ENCODE measurements around the gene KLHL22.
"Not testable (repeated sequence)": the region's sequence is repeated elsewhere in the genome, so short reads cannot be mapped to it uniquely, and the experiment has no call there.

Gene KLHL22

DNA sequence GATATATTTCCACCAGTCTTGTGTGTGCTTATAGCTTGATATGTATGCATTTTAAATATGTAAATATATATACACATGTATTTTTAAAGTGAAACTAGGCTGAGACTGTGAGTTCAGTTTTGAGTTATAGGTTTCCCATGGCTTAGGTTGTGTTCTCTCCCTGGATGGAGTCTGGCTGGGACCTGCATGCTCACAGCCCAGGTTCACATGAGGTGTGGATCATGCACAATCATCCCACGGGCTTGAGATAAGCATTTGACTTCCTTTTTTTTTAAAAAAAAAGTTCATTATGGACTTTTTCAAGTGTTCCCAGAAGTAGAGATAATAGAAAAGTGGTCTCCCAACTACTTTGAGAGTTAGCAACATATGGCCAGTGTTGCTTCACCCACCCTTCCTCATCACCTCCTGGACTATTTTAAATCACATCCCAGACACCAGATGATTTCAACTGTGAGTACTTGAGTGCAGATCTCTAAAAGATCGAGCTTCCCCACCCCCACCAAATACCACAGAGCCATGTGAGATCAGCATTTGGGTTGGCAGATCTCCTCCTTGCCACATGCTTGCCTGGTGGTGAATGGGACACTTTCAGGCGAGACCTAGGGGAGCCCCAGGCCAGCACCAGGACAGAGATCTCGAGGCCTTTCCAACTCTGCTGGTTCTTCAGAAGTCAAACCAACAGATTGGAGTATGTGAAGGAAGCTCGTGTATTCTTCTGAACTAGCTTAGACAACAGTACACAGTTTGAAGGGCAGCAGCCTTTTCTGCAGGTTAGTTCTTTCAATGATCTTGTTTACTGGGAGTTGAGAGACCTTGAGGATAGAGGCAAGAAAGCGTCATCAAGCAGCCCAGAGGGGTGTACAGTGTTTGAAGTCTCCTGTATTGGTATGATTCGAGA lies 27.7 kb upstream of the KLHL22 start:
- DNase-seq, result peak; percentile 76

DNA sequence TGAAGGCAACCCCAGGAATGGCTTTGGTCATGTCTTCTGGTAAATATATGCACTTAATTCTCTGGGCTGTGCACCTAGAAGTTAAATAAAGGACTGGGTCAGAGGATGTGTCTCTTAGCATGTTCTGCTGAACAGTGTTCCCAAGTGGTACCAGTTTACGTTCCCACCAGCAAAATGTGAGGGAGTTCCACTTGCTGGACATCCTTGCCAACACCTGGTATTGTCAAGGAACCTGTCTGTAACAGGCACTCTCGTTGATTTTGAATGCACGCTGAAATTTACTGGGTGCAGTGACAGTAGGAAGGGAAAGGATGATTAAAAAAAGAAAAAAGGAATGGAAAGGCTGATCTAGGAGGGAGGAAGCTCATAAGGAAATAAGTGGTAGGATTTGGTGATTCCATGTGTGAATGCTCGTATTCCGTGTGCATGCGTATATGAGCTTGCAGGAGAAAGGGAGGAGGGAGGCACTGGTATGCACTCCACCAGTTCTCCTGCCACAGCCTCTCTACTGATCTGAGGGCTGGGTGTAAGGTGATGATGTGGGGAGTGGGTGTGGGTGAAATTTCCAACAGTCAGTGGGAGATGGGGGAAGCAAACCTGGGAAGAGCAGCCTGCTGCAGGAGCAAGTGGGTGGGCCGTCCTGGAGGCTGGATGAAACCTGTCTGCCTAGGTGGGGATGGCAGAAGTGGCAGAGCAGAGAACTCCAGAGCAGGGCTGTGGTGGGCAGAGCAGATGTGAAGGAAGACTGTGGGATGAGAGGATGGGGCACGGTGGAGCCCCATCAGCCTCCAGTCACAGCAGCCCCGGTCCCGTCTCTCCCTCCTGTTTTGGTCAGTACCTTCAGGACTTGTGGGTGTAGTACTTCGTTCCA lies 26.8 kb upstream of the KLHL22 start:
- DNase-seq, result no peak

DNA sequence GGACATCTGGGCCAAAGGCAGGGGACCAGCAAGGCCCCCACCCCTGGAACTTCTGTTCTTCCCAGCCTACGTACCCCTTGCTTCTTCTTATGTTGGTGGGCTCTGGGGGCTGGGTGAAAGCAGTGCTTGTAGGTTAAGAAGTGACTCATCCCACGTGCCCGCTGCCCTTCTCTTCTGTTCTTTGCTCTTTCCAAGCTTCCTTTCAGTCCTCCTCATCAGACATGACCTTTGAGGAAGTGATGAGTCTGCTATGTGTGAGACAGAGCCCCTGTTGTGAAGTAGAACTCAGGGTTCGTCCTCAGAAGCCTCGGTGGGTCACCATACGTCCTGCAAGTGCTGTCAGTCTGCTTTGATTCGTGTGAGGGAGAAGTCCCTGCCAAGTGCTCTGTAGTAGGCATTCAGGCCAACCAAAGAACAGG lies 24.5 kb upstream of the KLHL22 start:
- no peak for DNase-seq

DNA sequence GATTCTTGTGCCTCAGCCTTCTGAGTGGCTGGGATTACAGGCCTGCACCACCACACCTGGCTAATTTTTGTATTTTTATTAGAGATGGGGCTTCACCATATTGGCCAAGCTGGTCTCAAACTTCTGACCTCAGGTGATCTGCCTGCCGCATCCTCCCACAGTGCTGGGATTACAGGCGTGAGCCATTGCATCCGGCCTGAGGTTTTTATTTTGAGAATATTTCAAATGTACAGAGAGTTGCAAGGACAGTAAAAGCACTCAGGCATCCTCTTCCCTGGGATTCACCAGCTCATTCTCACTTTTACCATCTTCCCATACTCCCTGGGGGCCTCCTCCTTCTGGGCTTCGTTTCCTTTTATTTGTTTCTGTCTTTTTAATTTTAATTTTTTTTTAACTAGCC lies 24.0 kb upstream of the KLHL22 start:
- no peak for DNase-seq

DNA sequence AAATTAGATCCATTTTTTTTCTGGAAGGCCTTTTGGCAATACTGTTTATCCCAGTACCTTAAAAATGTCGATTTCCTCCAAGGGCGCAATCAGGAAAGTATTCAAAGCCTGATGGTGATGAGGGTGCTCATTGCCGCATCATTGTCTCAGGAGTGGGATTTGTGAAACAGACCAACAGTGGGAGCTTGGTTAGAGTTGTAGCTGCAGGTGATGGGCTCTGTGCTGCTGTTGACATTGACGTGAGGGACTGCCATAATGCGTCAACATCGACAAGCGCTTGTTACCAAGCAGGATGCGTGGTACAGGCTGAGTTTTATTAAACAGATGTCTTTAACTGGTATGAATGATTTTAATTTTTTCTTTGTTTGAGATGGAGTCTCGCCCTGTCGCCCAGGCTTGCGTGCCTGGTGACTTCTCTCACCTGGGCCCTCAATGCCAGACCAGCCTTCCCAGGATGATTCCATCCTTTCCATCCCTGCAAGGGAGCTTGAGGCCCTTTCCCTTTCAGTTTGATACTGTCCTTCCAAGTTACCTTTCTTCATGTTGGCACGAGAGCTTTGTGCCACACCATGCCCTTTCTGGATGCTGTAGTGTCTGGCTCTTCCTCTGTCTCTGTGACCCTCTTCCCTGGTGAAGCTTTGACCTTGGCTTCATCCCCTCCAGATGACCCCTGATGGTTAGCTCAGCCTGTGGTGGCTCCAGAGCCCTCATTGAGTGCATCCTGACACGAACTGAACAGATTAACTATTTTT lies 22.4 kb upstream of the KLHL22 start:
- no peak for DNase-seq

DNA sequence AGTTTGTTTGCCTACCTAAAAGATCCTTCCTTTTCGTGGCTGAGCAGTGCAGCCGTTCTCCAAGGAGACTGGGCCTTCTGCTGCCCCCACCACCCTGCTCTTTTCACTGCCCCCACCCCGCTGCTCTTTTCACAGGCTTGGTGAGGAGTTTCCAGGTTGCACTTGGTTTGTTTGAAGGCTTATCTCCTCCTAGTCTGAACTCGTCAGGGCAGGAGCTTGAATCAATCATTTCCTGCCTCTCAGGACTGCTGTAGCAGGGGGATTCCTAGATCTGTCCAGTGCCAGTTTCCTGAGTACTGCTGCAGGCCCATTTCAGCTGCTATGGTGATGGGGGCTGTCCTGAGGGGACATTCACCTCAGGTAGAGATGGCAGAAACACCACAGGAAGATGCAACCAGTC lies 21.8 kb upstream of the KLHL22 start:
- DNase-seq, result no peak

DNA sequence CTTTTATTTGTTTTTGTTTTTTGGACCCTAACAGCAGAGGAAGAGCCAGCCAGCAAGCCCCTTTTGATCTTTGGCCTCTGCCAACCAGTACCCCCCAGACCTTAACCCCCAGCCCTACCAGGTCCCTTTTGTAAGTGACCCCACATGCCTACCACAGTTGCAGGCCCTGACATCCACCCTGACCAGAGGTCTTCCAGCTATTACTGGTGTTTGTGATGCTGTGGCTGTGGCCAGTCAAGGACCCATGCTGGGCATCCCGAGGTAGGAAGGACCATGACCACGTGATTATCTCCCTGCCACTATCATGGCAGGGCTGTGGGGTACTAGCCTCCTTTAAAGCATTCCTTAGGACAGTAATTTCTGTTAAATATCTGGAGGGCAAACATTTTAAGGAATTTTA lies 20.8 kb upstream of the KLHL22 start:
- DNase-seq, result no peak

DNA sequence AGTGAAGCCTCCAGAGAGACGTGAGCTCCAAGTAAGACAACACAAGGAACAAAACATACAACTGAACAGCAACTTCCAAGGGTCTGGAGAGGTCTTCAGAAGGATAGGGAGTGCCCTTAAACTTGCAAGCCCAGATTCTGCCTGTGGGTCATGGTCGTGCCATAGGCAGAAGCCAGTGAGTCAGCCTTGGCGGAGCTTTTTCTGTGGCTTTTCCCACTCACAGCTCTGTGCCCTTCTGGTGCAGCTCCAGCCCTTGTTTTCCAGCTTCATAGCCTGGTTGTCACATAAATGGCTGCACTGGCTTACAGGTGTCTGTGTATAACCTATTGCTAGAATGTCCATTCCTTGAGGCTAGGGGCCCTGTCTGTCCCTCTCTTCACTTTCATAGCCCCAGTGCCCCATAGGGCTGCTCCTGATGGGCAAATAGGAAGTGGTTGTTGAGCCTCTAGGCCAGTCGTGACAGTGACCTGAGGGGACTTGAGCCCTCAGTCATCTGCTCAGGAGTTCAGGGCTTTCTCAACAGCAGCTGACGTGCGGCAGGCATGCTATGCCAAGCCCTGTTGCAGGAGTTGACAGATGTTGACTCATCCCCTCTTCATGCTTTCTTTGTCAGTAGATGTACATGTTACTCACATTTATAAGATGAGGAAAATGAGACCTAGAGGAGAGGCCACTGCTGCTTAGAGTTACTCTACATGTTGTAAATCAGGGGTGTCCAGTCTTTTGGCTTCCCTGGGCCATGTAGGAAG lies 19.2 kb upstream of the KLHL22 start:
- DNase-seq, result no peak

DNA sequence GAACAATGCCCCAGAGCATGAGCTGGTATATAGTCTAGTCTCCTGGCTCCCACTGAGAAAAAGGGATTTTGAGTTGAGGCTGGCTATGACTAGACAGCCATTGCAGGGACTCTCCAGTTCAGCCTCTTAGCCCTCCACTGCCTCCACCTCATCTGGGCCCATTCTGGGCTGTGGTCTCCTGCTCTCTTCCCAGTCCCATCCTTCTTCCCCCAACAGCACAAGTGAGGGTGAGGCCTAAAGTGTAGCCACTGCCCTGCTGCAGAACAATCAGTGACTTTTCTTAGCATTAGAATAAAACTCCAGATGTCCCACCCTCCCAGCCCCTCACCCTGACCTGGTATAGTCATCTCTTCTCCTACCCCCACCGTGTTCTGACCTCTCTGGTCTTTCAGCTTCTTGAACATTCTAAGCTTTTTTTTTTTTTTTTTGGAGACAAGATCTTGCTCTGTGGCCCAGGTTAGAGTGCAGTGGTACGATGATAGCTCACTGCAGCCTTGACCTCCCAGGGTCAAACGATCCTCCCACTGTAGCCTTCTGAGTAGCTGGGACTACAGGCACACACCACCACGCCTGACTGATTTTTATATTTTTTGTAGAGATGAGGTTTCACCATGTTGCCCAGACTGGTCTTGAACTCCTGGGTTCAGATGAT lies 16.1 kb upstream of the KLHL22 start:
- no peak for DNase-seq

DNA sequence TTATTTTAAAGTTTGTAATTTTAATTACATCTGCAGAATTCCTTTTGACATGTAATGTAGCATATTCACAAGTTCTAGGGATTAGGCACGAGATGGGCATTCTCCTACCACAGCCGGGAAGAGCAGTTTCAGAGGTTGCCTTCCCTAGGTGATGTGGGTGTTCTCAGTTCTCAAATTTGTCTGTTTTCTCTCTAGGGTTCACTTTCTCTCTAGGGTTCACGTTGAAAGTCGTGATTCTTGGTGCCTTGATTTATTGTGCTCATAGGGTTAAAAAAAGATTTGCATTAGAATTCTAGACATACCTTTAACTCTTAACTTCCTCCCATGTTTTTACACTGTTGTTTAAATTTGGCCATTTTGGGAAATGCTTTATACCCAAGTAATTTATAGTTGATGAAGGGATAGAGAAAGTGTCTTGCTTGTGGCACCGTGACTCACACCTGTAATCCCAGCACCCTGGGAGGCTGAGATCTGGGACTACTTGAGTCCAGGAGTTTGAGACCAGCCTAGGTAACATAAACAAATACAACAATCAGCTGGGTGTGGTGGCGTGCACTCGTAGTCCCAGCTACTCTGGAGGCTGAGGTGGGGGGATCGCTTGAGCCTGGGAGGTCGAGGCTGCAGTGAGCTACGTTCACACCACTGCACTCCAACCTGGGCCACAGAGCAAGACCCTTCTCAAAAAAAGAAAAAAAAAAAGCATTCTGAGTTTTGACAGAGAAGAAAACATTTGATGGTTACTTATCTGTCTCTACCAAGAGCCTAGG lies 15.4 kb upstream of the KLHL22 start:
- DNase-seq, result no peak

DNA sequence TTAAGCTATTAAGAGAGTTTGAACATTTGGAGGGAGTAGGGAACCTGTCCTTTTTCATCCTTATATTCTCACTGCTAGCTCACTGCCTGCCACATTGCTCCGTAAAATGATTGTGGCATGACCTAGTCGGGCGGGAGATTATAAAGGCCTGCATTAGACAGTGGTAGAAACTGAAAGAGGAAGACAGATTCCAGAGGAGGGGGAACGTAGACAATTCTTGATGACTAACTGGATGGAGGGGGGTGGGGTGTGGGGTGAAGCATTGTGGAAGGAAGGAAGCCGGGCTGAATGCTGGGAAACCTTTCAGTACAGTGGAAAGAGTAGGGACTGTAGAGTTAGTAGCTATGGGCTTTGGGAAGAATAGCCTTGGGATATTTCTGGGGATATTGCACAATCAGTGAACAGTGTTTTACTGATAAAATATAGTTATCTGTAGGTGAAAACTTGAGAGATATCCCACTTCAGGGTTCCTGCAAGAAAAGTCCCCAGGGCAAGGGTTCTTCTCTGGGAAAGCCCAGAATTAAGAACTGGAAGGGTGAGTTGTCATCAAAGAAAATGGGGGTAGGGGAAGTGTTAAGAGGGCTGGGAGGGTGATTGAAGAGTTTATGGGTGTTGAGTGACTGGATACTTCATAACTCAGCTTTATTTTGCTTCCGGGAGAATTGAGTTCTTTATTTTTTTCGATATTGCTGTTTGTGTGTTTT lies 13.9 kb upstream of the KLHL22 start:
- peak; percentile 82 for DNase-seq

DNA sequence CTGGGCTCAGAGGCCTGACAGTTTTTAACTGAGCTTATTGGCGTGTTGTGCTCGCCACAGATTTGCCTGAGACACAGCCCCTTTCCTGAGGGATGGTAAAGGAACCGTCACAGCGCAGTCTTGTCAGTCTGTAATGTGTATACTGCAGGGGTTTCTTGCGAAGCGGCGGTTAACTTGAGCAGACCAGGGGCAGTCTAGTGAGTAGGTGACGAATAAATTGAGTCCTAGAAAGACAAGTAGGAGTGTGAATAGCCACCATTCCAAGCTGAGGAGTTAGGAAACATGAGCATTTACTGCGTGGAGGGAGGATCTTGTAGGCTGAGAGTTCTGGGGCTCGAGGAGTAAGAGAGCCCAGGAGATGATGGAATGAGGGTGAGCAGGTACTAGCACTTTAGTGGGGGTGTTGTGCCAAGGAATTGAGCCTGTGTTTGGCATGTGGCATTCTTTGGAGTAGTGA lies 13.2 kb upstream of the KLHL22 start:
- no peak for DNase-seq

DNA sequence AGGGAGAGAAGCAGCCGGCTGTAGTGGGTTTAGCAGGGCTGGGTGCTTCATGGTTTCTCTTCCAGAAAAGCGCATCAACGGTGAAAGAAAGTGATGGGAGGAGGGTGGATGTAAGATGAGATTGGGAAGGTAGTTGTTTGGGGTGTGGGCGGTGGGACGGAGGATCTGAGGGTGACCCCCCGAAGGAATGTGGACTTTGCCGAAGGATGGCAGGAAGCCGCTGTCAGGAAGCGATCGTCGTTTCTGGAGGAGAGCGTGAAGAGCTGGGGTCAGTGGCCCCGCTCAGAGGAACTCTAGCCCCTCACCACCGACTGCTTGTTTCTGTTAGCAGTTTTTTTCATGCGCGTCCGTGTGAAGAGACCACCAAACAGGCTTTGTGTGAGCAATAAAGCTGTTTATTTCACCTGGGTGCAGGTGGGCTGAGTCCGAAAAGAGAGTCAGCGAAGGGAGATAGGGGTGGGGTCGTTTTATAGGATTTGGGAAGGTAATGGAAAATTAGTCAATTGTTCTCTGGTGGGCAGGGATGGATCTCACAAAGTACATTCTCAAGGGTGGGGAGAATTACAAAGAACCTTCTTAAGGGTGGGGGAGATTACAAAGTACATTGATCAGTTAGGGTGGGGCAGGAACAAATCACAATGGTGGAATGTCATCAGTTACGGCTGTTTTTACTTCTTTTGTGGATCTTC lies 12.6 kb upstream of the KLHL22 start:
- DNase-seq, result not testable (repeated sequence)

DNA sequence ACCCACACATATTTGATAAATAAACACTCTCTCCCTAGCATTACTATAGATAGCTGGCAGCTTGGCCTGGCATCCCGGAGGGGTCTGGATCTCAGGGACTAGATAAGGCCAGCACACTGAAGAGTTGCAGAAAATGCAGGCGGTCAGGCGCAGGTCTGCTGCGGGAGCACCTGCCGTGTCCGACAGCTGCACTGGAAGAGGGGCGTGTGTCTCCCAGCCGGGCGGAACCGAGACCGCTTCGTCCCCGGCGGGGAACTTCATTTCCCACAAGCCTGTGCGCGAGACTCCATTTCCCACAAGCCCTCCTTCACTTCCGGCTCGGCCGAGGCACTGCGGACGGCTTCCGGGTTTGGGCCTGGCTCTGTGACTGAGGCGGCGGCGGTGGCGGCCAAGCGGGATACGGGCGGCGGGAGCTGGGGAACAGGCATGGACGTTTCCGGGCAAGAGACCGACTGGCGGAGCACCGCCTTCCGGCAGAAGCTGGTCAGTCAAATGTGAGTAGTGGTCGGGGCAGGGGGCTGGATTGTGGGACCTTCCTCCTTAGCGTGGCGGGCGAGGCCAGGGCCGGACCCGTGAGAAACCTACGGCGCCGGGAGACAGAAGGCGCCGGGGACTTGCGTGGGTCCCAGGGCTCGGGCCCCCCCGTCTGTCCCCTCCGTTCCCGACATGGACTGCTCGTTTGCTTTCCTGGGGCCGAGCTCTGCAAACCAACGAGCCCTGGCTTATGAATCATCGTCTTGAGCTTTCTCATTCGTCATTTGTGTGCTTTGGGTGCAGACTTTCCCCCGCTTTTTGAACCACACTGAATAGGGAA lies 11.9 kb upstream of the KLHL22 start, which contains the start of gene MED15:
Gene MED15, plus strand, starts transcription at position 358 of the 814 bp plus-strand sequence. Its CDS starts 69 bp downstream, at position 427.
- DNase-seq, result peak; percentile 96

DNA sequence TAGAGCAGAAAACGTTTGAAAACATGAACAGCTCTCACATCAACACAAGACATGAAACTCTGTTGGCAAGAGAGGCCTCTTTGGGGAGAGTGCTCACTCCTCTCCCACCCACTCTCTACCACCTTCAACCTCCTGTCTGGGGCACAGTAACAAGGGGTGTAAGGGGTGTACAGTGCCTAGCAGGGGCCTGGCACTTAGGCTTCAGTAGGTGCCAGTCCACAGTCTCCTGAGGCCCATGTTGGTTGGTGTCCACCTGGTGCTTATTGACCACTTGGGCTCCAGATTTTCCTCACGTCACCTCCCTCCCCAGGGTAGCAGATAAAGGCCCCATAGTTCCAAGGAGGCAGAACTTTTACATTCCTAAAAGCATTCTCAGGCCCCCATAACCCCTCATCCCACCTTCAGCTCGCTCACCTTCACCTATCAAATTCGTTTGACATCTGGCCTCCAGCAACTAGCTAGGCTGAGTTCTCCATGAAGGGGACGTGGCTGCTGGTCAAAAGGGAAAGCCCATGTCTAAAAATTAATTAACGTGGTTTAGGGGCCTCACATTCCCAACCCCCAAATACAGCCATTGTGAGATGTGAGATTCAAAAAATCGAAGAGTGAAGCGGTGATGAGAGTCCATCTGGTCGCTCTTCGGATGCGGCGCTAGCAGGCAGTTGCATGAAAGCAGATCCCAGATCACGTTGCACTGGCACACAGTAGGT lies 11.1 kb upstream of the KLHL22 start:
- no peak for DNase-seq

DNA sequence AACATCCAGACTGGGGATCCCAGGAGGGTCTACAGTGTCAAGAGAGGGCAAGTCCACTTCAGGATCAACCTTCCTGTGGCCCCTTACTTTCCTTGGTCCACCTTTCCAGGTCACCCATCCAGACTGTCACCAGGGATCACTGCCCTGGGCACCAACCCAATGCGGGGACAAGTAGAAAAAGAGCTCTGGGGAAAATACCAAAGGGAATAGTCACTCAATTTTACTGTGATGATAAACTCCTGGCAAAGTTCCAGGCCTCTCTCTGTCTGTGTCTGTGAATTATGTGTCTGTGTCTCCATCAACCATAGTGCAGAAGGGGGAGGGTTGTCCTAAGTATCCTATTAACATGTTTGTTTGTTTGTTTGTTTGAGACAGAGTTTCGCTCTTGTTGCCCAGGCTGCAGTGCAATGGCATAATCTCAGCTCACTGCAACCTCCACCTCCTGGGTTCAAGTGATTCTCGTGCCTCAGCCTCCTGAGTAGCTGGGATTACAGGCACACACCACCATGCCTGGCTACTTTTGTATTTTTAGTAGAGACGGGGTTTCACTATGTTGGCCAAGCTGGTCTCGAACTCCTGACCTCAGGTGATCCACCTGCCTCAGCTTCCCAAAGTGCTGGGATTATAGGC lies 8.8 kb upstream of the KLHL22 start:
- DNase-seq, result peak; percentile 37

DNA sequence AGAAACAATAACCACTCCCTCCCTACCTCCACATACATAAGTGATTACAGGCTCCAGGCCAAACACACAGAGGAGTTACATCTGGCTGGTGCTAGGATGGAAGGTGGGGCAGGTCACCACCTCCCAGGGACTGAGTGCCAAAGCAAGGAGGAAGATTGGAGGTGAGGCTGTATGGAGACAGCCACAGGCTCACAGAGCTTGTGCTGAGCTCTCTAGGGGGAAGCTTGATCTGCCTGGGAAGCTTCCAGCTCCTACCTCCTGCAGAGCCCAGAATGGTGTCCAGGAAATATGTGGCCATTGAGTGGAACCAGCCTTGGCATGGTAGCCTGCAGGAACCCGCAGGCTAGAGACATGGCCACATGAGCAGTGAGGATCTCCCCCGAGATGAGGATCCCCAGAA lies 8.2 kb upstream of the KLHL22 start:
- no peak for DNase-seq
